Esophagus muscularis mucosa (tissue), 4 donors: ENCODE results near the gene MUSTN1.

Experiments used
- CTCF ChIP-seq, 3 experiments: fragments of 200-600 bp in 2 of 3; fragments of 450-650 bp in 1 of 3; sonication (generic) in 2 of 3; IDR thresholded peaks; one replicate each; pipeline ENCODE4 v1.5.1; 2017 to 2019; ENCODE audit warnings: antibody characterized with exemption in 3 of 3, mild to moderate bottlenecking in 2 of 3, moderate library complexity in 1 of 3
- EP300 ChIP-seq: sonication (generic); formaldehyde crosslinking; IDR thresholded peaks from one replicate; pipeline ENCODE4 v1.6.1; 2017; ENCODE audit warnings: antibody characterized with exemption
- POLR2A ChIP-seq: fragments of 450-650 bp; IDR thresholded peaks from one replicate; pipeline ENCODE4 v1.6.1; 2017; ENCODE audit warnings: antibody characterized with exemption, moderate library complexity, mild to moderate bottlenecking, low read depth
- POLR2AphosphoS5 ChIP-seq, 2 donors: sonication (generic); formaldehyde crosslinking; IDR thresholded peaks; one replicate each; pipeline ENCODE4 v1.6.1; 2017; ENCODE audit warnings: antibody characterized with exemption in 2 of 2

DNA sequence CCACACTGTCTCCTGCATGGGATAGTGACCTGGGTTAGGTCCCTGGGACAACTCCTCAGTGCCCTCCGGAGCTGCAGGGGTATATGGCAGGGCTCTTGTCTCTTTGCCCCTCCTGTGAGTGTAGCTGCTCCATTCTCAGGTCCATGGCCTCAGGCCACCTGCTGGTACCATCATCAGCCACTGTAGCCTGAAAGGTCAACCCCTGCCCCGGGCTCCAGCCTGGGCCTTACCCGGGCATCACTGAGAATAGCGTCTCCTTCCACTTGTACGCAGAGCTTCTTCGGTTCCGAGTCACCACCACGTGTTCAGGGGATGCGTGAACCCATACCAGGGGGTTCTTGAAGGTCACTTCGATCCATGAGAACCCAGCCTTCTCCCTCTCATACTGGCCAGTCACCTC, 18.2 kb downstream of the MUSTN1 start:
- TF ChIP-seq CTCF (IDR thresholded peaks at IDR 0.05), result no peak
- TF ChIP-seq POLR2AphosphoS5 (IDR thresholded peaks at IDR 0.05), result no peak
- no peak for TF ChIP-seq POLR2A
- TF ChIP-seq EP300, result no peak
